Globus pallidus (tissue), 1 donor: ENCODE data around the gene CCNL1.

Experiments
- DNase-seq: peaks from one replicate; pipeline ENCODE4 v3.0.0-alpha.2; 2015; ENCODE audit warnings: low spot score

The CCNL1 gene

GRCh38 chr3:157145606-157146322, 14.2 kb downstream of the CCNL1 start:
- DNase-seq = no peak

DNA sequence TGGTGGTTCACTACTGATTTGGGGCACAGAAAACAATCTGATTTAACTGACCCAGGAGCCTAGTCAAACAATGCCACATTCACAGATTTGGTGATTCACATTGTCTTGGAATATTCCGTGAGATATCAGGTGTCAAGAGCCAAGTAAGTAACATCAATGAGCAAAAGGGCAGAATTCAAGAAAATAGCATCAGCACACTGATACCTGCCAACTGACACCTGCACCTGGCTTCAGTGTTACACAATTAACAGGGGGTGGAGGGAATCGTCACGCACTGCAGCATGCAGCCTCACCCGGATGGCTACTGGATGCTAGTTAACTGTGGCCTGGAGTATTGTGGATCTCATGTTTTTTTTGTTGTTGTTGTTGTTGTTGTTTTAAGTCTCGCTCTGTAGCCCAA, 17.6 kb downstream of the CCNL1 start:
- DNase-seq = no peak

GRCh38 chr3:157139938-157140534, 19.9 kb downstream of the CCNL1 start:
- no peak for DNase-seq

DNA sequence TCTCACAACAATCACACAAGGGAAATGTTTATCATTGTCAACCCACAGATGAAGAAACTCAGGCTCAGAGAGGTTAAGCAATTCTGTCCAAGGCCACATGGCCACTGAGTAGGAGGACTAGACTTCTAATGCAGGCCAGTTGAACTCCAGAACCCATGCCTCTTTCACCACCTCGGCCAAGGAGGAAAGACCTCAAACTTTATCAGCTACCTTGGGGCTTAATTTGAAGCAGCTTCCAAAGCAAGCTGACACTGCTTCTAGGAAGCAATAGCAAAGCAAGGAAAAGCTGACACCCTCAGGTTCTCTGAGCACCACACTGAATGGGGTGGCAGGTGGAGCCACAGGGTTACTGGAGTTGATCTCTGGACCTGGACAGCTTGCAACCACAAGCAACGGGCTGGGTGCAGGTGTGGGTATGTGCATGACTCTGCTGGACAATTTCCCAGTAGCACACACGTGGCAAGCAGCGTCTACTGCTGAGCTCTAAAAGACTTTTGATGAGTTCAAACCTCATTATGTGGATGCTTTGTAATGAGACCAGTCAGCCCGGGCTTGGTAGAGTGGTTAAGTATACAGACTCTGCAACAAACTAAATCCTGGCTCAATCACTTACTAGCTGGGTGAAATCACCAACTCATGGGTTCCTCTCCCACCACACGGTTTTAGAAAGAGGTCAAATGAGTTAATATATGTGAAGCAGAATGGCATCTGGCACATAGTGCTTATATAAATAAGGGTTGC, 23.1 kb downstream of the CCNL1 start:
- DNase-seq = peak; percentile 41

DNA sequence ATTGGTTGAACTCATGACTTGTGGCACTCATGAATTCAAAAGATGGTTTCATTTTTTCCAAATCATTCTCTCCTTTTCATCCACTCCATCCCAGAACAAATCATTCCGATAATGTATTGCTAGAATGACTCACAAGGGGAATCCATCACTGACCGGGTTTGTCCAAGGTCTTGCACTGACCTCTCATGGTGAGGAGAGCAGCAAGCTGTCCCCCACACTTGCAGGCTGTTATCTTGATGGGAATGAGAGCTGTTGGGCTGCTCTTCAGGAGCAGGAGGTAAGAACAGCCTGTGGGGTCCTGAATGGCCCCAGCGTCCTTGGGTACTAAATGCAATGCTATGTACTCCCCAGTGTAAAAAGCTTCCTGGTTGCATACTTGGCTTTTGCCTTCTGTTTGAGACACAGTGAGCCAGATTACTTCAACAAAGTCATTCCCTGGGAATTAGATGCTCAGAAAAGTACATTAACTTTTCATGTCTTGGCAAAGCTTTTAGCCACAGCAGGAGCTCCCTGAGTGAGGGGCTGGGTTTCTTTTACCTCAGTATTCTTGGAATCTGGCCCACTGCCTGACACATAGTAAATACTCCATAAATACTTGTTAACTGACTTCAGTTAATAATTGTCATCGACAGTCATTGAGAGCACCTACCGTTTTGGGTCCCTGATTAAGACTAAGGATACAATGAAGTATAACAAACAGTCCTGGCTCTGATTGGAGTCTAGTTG, 24.1 kb downstream of the CCNL1 start:
- peak; percentile 78 for DNase-seq

DNA sequence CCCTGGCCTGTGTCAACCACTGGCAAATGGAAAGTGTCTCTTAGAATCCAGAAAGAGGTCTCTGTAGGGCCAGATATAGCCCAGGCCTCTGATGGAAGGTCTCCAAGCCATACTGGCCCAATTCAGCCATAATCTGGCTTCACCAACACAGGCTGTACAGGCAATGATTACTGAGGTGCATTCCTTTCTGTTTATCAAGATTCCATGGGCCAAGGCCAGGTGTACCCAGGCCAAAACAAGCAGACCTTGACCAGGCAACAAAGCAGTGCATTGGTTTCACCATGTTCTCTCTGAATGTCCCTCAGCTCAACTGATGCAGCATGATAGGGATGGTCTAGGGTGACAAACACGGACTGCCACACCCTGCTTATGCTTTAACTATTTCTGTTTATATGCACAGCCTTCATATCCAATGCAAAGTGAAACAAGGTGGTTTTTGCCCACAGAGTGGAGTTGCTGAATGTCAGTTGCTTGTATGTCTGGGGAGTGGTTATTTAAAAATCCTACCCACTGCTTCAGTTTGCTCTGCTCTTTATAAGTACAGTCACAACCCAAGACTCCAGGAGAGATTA, 25.2 kb downstream of the CCNL1 start:
- no peak for DNase-seq

DNA sequence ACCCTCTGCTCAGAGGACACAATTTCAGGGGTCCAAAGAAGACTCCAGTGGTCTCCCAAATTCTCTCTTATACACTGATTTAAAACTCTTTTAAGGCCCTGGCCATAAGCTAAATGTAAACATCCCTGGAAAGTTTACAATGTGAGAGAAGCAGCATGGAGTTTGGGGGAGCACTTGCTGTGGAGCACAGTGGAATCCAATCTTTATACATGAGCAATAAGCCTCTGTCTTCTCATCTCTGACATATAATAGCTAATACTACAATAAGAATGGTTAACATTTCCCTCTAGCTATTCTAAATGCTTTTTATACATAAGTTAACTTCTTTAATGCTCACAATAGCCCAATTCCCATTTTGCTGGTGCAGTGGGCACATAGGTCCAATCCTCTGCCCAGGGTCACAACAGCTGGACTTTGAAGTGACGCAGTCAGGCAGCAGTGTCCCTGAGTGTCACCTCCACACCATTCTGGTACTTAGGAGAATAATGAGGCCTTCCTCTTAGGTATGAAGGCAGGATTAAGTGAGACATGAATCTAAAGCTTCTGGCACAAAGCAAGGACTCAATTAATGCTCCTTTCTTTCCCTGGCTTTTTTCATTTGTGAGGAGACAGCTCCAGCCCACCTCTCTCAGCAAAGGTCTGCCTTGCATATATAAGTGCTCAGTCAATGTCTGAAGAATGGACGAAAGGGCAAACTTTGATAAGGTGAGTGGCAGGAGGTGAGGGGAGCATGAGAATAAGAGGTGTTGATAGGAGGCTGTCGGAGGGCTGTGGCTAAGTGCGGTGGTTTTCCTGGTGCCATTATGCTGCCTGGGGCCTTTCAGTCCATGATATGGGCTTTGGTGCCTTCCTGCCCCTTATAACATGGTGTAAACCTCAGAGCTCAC, 26.3 kb downstream of the CCNL1 start:
- no peak for DNase-seq

- DNase-seq = peak; percentile 95
Measured at GRCh38 chr3:157132936-157133335, 27.0 kb downstream of the CCNL1 start.

DNA sequence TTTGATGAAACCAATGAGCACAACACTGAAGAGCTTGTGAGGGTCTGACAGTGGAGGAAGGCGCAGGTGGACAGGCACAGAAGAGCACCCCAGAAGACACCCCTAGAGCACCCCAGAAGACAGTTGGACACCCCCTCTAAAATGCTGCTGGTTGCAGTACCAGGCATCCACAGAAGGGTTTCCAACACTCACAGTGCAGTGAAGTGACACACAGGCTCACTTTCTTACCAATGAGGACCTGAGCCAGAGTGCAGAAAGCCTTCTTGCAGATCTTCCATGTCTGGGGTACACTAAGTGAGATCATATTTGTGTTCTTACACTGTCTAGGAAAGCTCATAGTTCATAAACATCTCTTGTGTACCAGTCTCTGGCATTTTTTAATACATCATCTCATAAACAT, 27.6 kb downstream of the CCNL1 start:
- DNase-seq = peak; percentile 41

DNA sequence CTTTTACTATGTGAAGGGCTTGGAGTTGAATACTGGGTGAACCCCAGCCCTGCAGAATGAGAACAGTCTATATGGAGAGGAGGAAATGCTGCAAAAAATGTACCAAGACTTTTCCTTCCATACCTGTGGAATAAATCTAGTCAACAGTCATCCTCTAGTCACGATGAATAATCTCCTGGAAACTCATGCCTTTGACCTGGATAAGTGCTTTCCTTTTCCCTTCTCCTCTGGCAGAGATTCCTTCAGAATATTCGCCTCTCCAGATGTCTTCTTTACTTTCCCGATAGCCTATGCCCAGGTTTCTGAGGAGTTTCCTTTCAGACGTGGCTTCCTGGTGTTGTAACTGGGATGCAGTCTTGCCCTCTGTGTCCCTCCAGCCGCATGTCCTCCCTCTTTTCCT, 28.1 kb downstream of the CCNL1 start:
- no peak for DNase-seq

GRCh38 chr3:157130467-157131251, 29.3 kb downstream of the CCNL1 start:
- peak; percentile 66 for DNase-seq

DNA sequence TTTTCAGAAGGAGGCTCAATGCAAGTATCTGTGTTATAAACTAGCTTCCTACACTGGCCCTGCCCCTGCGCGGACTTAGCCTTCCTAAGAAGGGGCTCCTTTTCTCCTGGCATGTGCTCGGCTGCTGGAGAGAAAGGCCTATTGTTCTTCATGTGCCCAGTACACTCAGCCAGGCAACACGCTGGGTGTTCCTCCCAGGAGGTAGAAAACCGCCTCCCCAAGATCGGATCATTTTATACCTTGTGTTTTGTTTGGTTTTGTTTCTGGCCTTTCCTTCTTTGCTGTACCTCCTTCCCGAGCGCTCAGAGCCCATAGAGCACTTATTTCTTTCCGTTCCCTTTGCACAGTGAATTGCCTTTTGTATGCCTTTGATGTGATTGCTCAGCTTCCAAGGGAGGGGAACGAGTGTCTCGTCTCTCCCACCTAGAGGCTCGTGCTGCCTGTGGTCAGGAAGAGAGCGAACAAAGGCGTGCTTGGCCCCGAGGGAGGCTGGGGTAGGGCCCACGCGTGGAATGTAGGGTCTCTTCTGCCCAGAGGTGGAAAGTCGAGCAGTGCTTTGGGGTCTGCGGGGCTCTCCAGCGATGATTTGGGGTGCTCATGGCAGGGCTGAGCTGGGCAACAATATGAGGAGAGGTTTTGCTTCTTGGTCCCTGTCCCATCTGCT, 30.0 kb downstream of the CCNL1 start:
- peak; percentile 87 for DNase-seq

GRCh38 chr3:157128771-157129681, 30.9 kb downstream of the CCNL1 start:
- peak; percentile 36 for DNase-seq

DNA sequence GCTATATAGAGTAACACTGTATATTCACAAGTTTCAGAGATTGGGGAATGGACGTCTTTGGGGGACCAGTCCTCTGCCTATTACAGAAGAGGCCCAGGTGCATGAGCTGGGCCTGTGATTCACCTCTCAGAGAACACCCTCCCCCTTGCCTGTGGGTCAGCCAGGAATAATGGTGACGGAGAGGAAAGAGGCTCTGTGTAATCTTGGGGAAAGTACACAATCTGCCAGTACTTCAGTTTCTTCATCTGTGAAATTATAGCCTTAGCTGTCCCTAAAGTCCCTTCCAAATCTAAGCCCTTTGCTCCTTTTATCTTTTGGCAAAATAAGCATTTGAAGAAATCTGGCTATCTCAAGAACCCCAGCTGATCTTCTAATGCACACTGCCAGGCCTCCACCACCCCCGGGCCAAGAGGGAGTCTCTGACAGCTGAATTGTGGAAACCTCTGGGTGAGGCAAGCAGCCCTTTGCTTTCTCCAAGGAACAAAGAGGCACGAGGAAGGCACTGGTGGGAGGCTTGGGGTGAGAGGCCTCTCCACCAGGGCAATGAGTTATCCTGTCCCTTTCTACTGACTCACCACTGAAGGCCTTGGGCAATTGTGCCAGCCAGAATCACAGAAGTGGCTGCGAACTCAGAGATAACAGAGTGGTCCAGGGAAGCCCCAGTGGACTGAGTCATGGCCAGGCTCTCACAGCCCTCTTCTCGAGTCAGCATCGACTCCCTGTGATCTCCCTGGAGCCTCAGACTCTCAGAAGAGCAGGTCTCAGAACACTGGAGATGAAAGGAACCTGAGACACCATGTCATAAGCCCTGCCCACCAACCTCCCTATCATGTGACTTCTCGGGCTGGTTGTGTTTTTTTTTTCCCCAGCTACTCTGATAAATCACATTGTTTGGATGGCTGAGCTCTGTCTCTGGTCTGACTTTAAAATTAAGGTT, 31.8 kb downstream of the CCNL1 start:
- no peak for DNase-seq

- no peak for DNase-seq
Measured at GRCh38 chr3:157127268-157127667, 32.7 kb downstream of the CCNL1 start.

DNA sequence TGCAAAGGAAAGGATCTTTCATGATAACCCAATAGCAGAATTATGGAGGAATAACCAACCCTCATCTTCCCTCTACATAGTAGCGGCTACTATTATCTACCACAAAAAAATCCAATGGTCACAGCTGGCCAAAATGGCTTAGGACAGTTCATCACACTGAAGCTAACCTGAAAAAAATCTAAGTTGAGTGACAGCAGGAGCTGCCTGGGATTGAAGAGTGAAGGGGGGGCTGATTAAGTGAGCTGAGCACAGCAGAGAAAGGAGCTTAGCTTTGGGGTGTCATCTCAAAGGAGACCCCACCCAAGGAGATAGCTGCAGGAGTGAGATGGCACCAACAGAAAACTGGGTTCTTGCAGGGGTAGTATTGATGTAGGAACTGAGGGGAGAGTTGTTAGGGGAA, 33.6 kb downstream of the CCNL1 start:
- DNase-seq = no peak

DNA sequence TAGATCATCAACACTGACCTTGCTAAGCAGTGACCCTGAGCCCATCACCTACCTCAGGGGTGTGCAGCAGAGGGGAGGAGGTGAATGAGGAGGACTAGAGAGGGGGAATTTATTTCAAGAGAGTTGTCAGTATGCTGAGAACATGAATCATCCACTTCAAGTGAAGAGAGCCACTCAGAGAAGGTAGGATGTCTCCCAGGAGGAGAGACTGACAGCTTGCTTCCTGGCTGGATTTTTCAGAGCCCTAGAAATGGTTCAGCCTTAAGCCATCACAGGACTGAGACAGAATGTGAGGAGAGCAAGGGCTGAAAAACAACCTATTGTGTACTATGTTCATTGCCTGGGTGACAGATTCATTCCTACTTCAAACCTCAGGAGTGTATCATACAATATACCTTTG, 34.8 kb downstream of the CCNL1 start:
- no peak for DNase-seq

DNA sequence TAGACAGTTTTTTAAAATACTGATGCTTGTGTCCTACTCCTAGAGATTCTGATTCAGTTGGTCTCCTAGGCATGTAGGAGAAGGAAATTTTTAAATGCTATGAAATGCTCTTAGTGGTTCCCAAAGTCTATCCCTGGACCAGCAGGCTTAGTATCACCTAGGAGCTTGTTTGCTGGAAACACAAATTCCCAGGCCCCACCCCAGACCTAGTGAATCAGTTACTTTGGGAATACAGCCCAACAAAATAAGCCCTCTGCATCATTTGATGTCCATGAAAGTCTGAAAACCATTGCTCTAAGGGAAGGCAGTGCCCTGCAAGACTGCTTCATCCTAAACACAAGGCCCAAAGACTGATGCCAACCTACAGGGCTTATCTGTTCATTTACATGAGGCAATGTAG, 36.3 kb downstream of the CCNL1 start:
- DNase-seq = no peak
